ENCODE results near the gene PYCR2. TPM values are rescaled to one million over a fixed set of nuclear protein-coding genes. Genes with fewer than 3 reads are reported as not detected.

The PYCR2 gene
- total RNA-seq, 1 experiment from 2014 or later: 104 TPM

DNA sequence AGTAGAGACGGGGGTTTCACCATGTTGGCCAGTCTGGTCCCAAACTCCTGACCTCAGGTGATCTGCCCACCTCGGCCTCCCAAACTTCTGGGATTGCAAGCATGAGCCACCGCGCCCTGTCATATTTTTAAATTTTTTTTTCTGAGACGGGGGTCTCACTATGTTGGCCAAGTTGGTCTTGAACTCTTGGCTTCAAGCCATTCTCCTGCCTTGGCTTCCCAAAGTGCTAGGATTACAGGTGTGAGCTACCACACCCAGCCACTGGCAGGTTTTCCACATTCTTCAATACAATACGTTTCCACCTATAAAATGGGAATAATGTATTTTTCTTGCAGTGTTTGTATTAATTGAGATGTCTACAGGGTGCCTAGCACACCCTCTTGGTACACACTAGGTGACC, 31.7 kb downstream of the PYCR2 start:
- Histone ChIP-seq H3K4me2 (ENCODE audit: insufficient read depth, insufficient read length, low read length) (no peak overlapping the region), H3K79me2 (ENCODE audit: insufficient read depth, low read length) (peaks cover 2% of the 10 kb centered on the region; the same call in 1 of the 2 replicates), H3K23me2 (ENCODE audit: insufficient read length, low read depth, low read length, poor library complexity, severe bottlenecking) (no peaks in the 10 kb centered on the region), H3K9me3 (ENCODE audit: control insufficient read depth, low read depth, low read length) (no peaks in the 10 kb centered on the region), H3K9ac (ENCODE audit: extremely low read depth, insufficient read length, low read length) (no peak overlapping the region), H3K23ac (ENCODE audit: insufficient read length, low read depth, low read length) (no peak overlapping the region), H2BK20ac (ENCODE audit: low read depth, low read length, poor library complexity, severe bottlenecking) (no peak overlapping the region), H3K79me1 (ENCODE audit: insufficient read depth, low read depth, low read length, poor library complexity, severe bottlenecking) (no peaks in the 10 kb centered on the region), H3K27me3 (ENCODE audit: insufficient read depth, low read length) (no peaks in the 10 kb centered on the region), H3T11ph (ENCODE audit: low read length) (no peak overlapping the region), H2BK12ac (ENCODE audit: insufficient read length, low read depth, low read length) (no peak overlapping the region), H3K4me1 (ENCODE audit: insufficient read depth, low read length) (peaks cover 3% of the 10 kb centered on the region; the same call in 1 of the 2 replicates), H4K20me1 (ENCODE audit: control insufficient read depth, insufficient read depth, insufficient read length) (no peaks in the 10 kb centered on the region), H3K14ac (ENCODE audit: insufficient read depth, low read length) (no peak overlapping the region), H2AK5ac (ENCODE audit: insufficient read length, low read length) (no peak overlapping the region), H2AFZ (ENCODE audit: low read length) (no peak overlapping the region), H3K18ac (ENCODE audit: insufficient read length, low read depth, low read length) (no peak overlapping the region), H4K8ac (replicated peaks; ENCODE audit: insufficient read length, low read depth, low read length) (no peak overlapping the region), H2BK120ac (ENCODE audit: low read depth, low read length, poor library complexity, severe bottlenecking) (no peak overlapping the region), H3K56ac (ENCODE audit: insufficient read length, low read depth, low read length) (no peak overlapping the region), H3K4ac (ENCODE audit: low read depth, low read length) (no peak overlapping the region), H4K5ac (ENCODE audit: insufficient read length, low read depth, low read length) (no peak overlapping the region), H2BK15ac (ENCODE audit: low read depth, low read length) (no peak overlapping the region), H2BK5ac (ENCODE audit: insufficient read length, low read length) (no peak overlapping the region), H4K91ac (ENCODE audit: insufficient read length, low read depth, low read length) (no peak overlapping the region), H3K27ac (ENCODE audit: insufficient read length, low read depth, low read length) (no peak overlapping the region)
- H3K4me3 Mint-ChIP-seq: no peak overlapping the region
- no peaks in the 10 kb centered on the region; a peak in 1 of 5 replicates for H3K9me3 Mint-ChIP-seq
- H3K4me1 Mint-ChIP-seq: peaks cover 40% of the 10 kb centered on the region in 2 experiments
- WGBS (ENCODE audit: extremely low coverage, insufficient read length, low lambda C conversion rate): no CpG with 5 or more reads among the region's 6 CpGs
- no peak overlapping the region for H3K27ac Mint-ChIP-seq
- H3K36me3 Mint-ChIP-seq (ENCODE audit: insufficient read depth in 1 of 3, low read depth in 3 of 3): peaks cover 0 to 2% (median 0%) of the 10 kb centered on the region in 3 experiments; a peak in 2 of 7 replicates
- TF ChIP-seq, protein P1, sequence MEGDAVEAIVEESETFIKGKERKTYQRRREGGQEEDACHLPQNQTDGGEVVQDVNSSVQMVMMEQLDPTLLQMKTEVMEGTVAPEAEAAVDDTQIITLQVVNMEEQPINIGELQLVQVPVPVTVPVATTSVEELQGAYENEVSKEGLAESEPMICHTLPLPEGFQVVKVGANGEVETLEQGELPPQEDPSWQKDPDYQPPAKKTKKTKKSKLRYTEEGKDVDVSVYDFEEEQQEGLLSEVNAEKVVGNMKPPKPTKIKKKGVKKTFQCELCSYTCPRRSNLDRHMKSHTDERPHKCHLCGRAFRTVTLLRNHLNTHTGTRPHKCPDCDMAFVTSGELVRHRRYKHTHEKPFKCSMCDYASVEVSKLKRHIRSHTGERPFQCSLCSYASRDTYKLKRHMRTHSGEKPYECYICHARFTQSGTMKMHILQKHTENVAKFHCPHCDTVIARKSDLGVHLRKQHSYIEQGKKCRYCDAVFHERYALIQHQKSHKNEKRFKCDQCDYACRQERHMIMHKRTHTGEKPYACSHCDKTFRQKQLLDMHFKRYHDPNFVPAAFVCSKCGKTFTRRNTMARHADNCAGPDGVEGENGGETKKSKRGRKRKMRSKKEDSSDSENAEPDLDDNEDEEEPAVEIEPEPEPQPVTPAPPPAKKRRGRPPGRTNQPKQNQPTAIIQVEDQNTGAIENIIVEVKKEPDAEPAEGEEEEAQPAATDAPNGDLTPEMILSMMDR (conservative IDR thresholded peaks at IDR 0.05): no peak
- no peak for DNase-seq
- H3K27me3 Mint-ChIP-seq (ENCODE audit: low read depth): peaks cover 2% of the 10 kb centered on the region; the same call in 1 of the 2 replicates
